Neural cell (in vitro differentiated cells): ENCODE measurements around the gene RNF149. TPM values are rescaled to one million over a fixed set of nuclear protein-coding genes. Genes with fewer than 3 reads are reported as not detected.

Experiments used
- H2AFZ ChIP-seq: fragments of 200-600, 300-800 bp; sonication (generic), shearing (Covaris generic); 2 replicates; pipeline ENCODE4 v1.6.0; 2014; ENCODE audit warnings: low read depth, mild to moderate bottlenecking, antibody characterized with exemption, low read length, moderate library complexity
- H3F3A ChIP-seq: fragments of 200-600 bp; shearing (Covaris generic); 2 replicates; pipeline ENCODE4 v1.6.1; 2016; ENCODE audit warnings: mild to moderate bottlenecking, moderate library complexity, mixed read lengths, antibody characterized with exemption, low read length; ENCODE audit not compliant: insufficient read depth, poor library complexity, severe bottlenecking
- H3K27ac ChIP-seq: fragments of 200-600, 300-800 bp; sonication (generic), shearing (Covaris generic); 2 replicates; pipeline ENCODE4 v1.5.1; 2014; ENCODE audit warnings: mild to moderate bottlenecking, low read length, moderate library complexity
- H3K27me3 ChIP-seq: fragments of 300-800, 200-600 bp; sonication (generic), shearing (Covaris generic); 2 replicates; pipeline ENCODE4 v1.6.0; 2014; ENCODE audit warnings: mild to moderate bottlenecking, low read depth, low read length, moderate library complexity; ENCODE audit not compliant: insufficient read depth
- H3K36me3 ChIP-seq: fragments of 300-800, 200-600 bp; sonication (generic), shearing (Covaris generic); 2 replicates; pipeline ENCODE4 v1.5.1; 2014; ENCODE audit warnings: mild to moderate bottlenecking, antibody characterized with exemption, low read length, moderate library complexity; ENCODE audit not compliant: insufficient read depth
- H3K4me2 ChIP-seq: fragments of 300-800, 200-600 bp; sonication (generic), shearing (Covaris generic); 2 replicates; pipeline ENCODE4 v1.6.0; 2014; ENCODE audit warnings: mild to moderate bottlenecking, low read length
- H3K4me3 ChIP-seq: fragments of 300-800, 200-600 bp; sonication (generic), shearing (Covaris generic); 2 replicates; pipeline ENCODE4 v1.5.1; 2014; ENCODE audit warnings: mild to moderate bottlenecking, low read length, moderate library complexity
- H3K79me2 ChIP-seq: fragments of 200-600 bp; shearing (Covaris generic); replicated peaks from 2 replicates; pipeline ENCODE4 v1.6.0; 2014; ENCODE audit warnings: mild to moderate bottlenecking, low read length, moderate library complexity; ENCODE audit not compliant: insufficient read depth
- H3K9ac ChIP-seq: fragments of 300-800, 200-600 bp; sonication (generic), shearing (Covaris generic); 2 replicates; pipeline ENCODE4 v1.6.1; 2016; ENCODE audit warnings: mild to moderate bottlenecking, low read length, mixed read lengths
- H3K9me2 ChIP-seq: fragments of 200-600 bp; shearing (Covaris generic); 2 replicates; pipeline ENCODE4 v1.6.1; 2016; ENCODE audit warnings: mild to moderate bottlenecking, low read length, mixed read lengths; ENCODE audit not compliant: insufficient read depth
- H3K9me3 ChIP-seq: fragments of 200-600, 300-800 bp; sonication (generic), shearing (Covaris generic); 2 replicates; pipeline ENCODE4 v1.6.1; 2016; ENCODE audit warnings: mild to moderate bottlenecking, mixed run types, low read length, moderate library complexity, mixed read lengths
- H4K20me1 ChIP-seq: fragments of 200-600 bp; shearing (Covaris generic); 2 replicates; pipeline ENCODE4 v1.6.1; 2016; ENCODE audit warnings: mild to moderate bottlenecking, mixed run types; ENCODE audit not compliant: insufficient read depth
- CTCF ChIP-seq: fragments of 450-650 bp; IDR thresholded peaks from 2 replicates; pipeline ENCODE4 v1.5.1; 2014; ENCODE audit warnings: antibody characterized with exemption, mild to moderate bottlenecking, moderate library complexity; ENCODE audit not compliant: poor library complexity, severe bottlenecking
- EP300 ChIP-seq: fragments of 450-650 bp; conservative IDR thresholded peaks from 2 replicates; pipeline ENCODE4 v1.6.1; 2014; ENCODE audit warnings: antibody characterized with exemption, mild to moderate bottlenecking, moderate library complexity; ENCODE audit not compliant: poor library complexity, severe bottlenecking
- EZH2 ChIP-seq: fragments of 200-600, 300-800 bp; shearing (Covaris generic), sonication (generic); IDR thresholded peaks from 2 replicates; pipeline ENCODE4 v1.6.1; 2014; ENCODE audit warnings: antibody characterized with exemption, low read length, borderline replicate concordance, mild to moderate bottlenecking; ENCODE audit not compliant: insufficient read depth, poor library complexity, severe bottlenecking
- MXI1 ChIP-seq: fragments of 450-650 bp; conservative IDR thresholded peaks from 2 replicates; pipeline ENCODE4 v1.6.1; 2014; ENCODE audit warnings: antibody characterized with exemption, mild to moderate bottlenecking; ENCODE audit not compliant: poor library complexity, severe bottlenecking
- POLR2AphosphoS5 ChIP-seq: IDR thresholded peaks from 2 replicates; pipeline ENCODE4 v1.6.1; 2012
- RAD21 ChIP-seq: fragments of 450-650 bp; conservative IDR thresholded peaks from 2 replicates; pipeline ENCODE4 v1.6.1; 2014; ENCODE audit warnings: antibody characterized with exemption, mild to moderate bottlenecking, moderate library complexity
- SMC3 ChIP-seq: fragments of 450-650 bp; conservative IDR thresholded peaks from 2 replicates; pipeline ENCODE4 v1.6.1; 2014; ENCODE audit warnings: antibody characterized with exemption, mild to moderate bottlenecking, moderate library complexity; ENCODE audit not compliant: poor library complexity
- TAF1 ChIP-seq: IDR thresholded peaks from 2 replicates; pipeline ENCODE4 v1.6.1; 2012; ENCODE audit warnings: low read depth
- polyA plus RNA-seq: library from polyadenylated mRNA; depleted of rRNA; stranded (reverse); fragments of >200 nt; gene quantifications from 2 replicates; pipeline ENCODE4 v1.2.3, GENCODE V29; 2014
- TF ChIP-seq, protein P1 (sequence below): IDR thresholded peaks from 2 replicates; pipeline ENCODE4 v1.6.1; 2012; ENCODE audit warnings: borderline replicate concordance

RNF149 gene
- polyA plus RNA-seq, 1 donor from 2014 or later, result 39.7 TPM

GRCh38 chr2:101306410-101306809, 2.1 kb downstream of the RNF149 start:
- Histone ChIP-seq H4K20me1 (no peaks in the 10 kb centered on the region), H3K27ac (no peak overlapping the region)
- no peak for TF ChIP-seq SMC3
- TF ChIP-seq, protein P1, sequence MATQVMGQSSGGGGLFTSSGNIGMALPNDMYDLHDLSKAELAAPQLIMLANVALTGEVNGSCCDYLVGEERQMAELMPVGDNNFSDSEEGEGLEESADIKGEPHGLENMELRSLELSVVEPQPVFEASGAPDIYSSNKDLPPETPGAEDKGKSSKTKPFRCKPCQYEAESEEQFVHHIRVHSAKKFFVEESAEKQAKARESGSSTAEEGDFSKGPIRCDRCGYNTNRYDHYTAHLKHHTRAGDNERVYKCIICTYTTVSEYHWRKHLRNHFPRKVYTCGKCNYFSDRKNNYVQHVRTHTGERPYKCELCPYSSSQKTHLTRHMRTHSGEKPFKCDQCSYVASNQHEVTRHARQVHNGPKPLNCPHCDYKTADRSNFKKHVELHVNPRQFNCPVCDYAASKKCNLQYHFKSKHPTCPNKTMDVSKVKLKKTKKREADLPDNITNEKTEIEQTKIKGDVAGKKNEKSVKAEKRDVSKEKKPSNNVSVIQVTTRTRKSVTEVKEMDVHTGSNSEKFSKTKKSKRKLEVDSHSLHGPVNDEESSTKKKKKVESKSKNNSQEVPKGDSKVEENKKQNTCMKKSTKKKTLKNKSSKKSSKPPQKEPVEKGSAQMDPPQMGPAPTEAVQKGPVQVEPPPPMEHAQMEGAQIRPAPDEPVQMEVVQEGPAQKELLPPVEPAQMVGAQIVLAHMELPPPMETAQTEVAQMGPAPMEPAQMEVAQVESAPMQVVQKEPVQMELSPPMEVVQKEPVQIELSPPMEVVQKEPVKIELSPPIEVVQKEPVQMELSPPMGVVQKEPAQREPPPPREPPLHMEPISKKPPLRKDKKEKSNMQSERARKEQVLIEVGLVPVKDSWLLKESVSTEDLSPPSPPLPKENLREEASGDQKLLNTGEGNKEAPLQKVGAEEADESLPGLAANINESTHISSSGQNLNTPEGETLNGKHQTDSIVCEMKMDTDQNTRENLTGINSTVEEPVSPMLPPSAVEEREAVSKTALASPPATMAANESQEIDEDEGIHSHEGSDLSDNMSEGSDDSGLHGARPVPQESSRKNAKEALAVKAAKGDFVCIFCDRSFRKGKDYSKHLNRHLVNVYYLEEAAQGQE, result no peak
- no peak for TF ChIP-seq EP300
- no peak for TF ChIP-seq CTCF
- TF ChIP-seq POLR2AphosphoS5, result no peak
- TF ChIP-seq EZH2, result no peak

DNA sequence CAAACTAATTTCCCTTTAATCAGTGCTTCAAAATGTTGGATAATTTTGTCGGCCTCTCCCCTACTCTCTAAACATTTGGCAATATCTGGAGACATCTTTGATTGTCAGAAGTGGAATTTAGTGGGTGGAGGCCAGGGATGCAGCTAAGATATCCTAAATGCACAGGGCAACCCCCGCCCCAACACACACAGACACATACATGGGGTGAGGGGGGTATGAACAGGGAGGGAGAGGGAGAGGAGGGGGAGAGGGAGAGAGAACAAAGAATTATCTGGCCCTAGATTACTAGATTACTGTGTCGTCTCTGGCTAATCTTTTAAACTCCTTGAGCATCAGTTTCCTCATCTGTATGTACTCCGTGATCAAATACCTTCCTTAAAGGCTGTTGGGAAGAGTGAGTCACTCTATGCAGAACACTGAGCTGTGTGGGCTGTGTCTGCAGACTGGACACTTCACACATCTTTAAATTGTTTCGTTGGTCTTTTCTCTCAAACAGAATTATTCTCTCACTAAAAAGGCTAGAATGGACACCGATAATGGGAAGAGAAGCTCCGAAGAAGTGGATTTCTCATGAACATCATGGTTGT, 2.9 kb downstream of the RNF149 start:
- H2AFZ ChIP-seq, result no peak overlapping the region
- H3K9ac ChIP-seq, result no peak overlapping the region
- no peaks in the 10 kb centered on the region for H3K9me3 ChIP-seq
- H4K20me1 ChIP-seq, result no peaks in the 10 kb centered on the region
- H3K4me3 ChIP-seq, result peak overlapping the region; percentile 93
- no peak for TF ChIP-seq EP300
- TF ChIP-seq MXI1, result no peak
- no peaks in the 10 kb centered on the region for H3K9me2 ChIP-seq
- no peaks in the 10 kb centered on the region for H3F3A ChIP-seq
- no peaks in the 10 kb centered on the region for H3K36me3 ChIP-seq
- peaks cover 32% of the 10 kb centered on the region for H3K79me2 ChIP-seq
- no peak overlapping the region for H3K4me2 ChIP-seq
- no peak overlapping the region for H3K27ac ChIP-seq
- no peaks in the 10 kb centered on the region for H3K27me3 ChIP-seq

More at GRCh38 chr2:101306410-101306809, 2.1 kb downstream of the RNF149 start:
- peaks cover 31% of the 10 kb centered on the region for H3K79me2 ChIP-seq
- H3K9ac ChIP-seq, result no peak overlapping the region
- no peaks in the 10 kb centered on the region for H3K27me3 ChIP-seq
- H3K9me2 ChIP-seq, result no peaks in the 10 kb centered on the region
- no peaks in the 10 kb centered on the region for H3K9me3 ChIP-seq
- H3K36me3 ChIP-seq, result no peaks in the 10 kb centered on the region
- no peak overlapping the region for H2AFZ ChIP-seq
- no peaks in the 10 kb centered on the region for H3F3A ChIP-seq
- peak overlapping the region; percentile 3 for H3K4me2 ChIP-seq
- peak overlapping the region; percentile 93 for H3K4me3 ChIP-seq

DNA sequence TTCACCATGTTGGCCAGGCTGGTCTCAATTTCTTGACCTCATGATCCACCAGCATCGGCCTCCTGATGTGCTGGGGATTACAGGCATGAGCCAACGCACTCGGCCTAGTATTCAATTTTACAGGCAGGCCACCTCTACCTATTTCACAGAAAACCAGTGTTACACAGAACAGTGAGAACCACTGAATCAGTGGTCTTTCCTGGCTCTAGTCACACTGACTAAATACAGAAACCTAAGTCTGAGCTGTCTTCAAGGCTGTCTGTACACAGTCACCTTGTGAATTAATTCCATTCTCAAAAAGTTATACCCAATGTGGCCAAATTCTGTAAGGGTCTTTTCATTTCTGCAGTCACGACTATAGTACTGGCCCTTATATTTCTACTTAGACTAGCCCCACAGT, 3.5 kb downstream of the RNF149 start:
- H3K4me3 ChIP-seq, result peak overlapping the region; percentile 93
- H4K20me1 ChIP-seq, result no peaks in the 10 kb centered on the region

More for the DNA sequence above, 3.5 kb downstream of the RNF149 start:
- Histone ChIP-seq H3K9me2 (no peaks in the 10 kb centered on the region), H3K79me2 (peaks cover 32% of the 10 kb centered on the region), H2AFZ (no peak overlapping the region), H3K9me3 (no peaks in the 10 kb centered on the region), H3K4me2 (no peak overlapping the region), H3K36me3 (no peaks in the 10 kb centered on the region), H3K9ac (no peak overlapping the region), H3K27ac (no peak overlapping the region), H3K27me3 (no peaks in the 10 kb centered on the region), H3F3A (no peaks in the 10 kb centered on the region)
- TF ChIP-seq MXI1 (no peak), POLR2AphosphoS5 (no peak), EZH2 (no peak), CTCF (no peak), EP300 (no peak), RAD21 (no peak), TAF1 (no peak), SMC3 (no peak)
- TF ChIP-seq, protein P1, result no peak
